GM10847 (cell line): Measurements from ENCODE around the gene MYO15A.

ENCODE experiments used
- POLR2A ChIP-seq: IDR thresholded peaks from 2 replicates; pipeline ENCODE4 v1.6.1; 2011; ENCODE audit not compliant: insufficient read length; ENCODE audit errors: extremely low read depth

Gene MYO15A

GRCh38 chr17:18225121-18225641 lies 116.6 kb downstream of the MYO15A start, which contains the start of gene LLGL1:
Gene LLGL1, plus strand, starts transcription at chr17:18225635. Its CDS starts 48 bp downstream, at chr17:18225683.
- TF ChIP-seq POLR2A, result no peak

GRCh38 chr17:18225642-18226283 lies 117.2 kb downstream of the MYO15A start:
- no peak for TF ChIP-seq POLR2A

GRCh38 chr17:18226284-18226945 lies 117.9 kb downstream of the MYO15A start:
- TF ChIP-seq POLR2A, result no peak

- no peak for TF ChIP-seq POLR2A
These were observed 119.1 kb downstream of the MYO15A start for GRCh38 chr17:18227635-18228034.

- TF ChIP-seq POLR2A, result no peak
These were observed 119.7 kb downstream of the MYO15A start for GRCh38 chr17:18228176-18228682.

GRCh38 chr17:18229254-18229653 lies 120.7 kb downstream of the MYO15A start:
- no peak for TF ChIP-seq POLR2A
